PC-9 (cell line): ENCODE results near the gene IGLL5. TPM values are rescaled to one million over a fixed set of nuclear protein-coding genes. Genes with fewer than 3 reads are reported as not detected.

ENCODE experiments used
- BruUV-seq: library from RNA; stranded (reverse); fragments of 400-500 nt; replicated peaks from 2 replicates; lab custom pipeline; 2021; lab: Mats Ljungman, UMichigan
- CTCF ChIA-PET: fragments of 300-600 bp; sonication (Branson Sonifier 250); formaldehyde crosslinking; loops from one replicate; lab custom pipeline; 2022; ENCODE audit warnings: antibody characterized with exemption; lab: Charles Lee
- POLR2A ChIA-PET: fragments of 300-600 bp; sonication (Branson Sonifier 250); formaldehyde crosslinking; loops from one replicate; lab custom pipeline; 2022; ENCODE audit warnings: antibody characterized with exemption; ENCODE audit not compliant: unreplicated experiment; lab: Charles Lee
- DNase-seq, 2 experiments: peaks; one replicate each; pipeline versions ENCODE4 v3.0.0 to v3.0.0-alpha.2; 2015 to 2022; ENCODE audit warnings: mixed read lengths in 1 of 2
- H2AFZ ChIP-seq: fragments of 200-600 bp; sonication (generic); 2 replicates; pipeline ENCODE4 v1.8.1; 2017; ENCODE audit warnings: antibody characterized with exemption
- H3F3A ChIP-seq: fragments of 200-600 bp; sonication (generic); 2 replicates; pipeline ENCODE4 v1.8.1; 2017; ENCODE audit warnings: antibody characterized with exemption, mild to moderate bottlenecking, low read depth; ENCODE audit not compliant: insufficient read depth
- H3K27ac ChIP-seq: fragments of 200-600 bp; sonication (generic); 2 replicates; pipeline ENCODE4 v1.6.1; 2016; ENCODE audit warnings: mixed run types
- H3K27me3 ChIP-seq: fragments of 200-600 bp; sonication (generic); 2 replicates; pipeline ENCODE4 v1.6.1; 2016; ENCODE audit warnings: low read depth, mixed run types; ENCODE audit not compliant: insufficient read depth
- H3K36me3 ChIP-seq: fragments of 200-600 bp; sonication (generic); 2 replicates; pipeline ENCODE4 v1.6.1; 2016; ENCODE audit warnings: low read depth, mixed run types
- H3K4me1 ChIP-seq: fragments of 200-600 bp; sonication (generic); replicated peaks from 2 replicates; pipeline ENCODE4 v1.6.1; 2016; ENCODE audit warnings: mixed run types; ENCODE audit not compliant: insufficient read depth
- H3K4me2 ChIP-seq: fragments of 200-600 bp; sonication (generic); 2 replicates; pipeline ENCODE4 v1.6.1; 2017; ENCODE audit warnings: mixed run types
- H3K4me3 ChIP-seq: fragments of 200-600 bp; sonication (generic); 2 replicates; pipeline ENCODE4 v1.6.1; 2016; ENCODE audit warnings: mixed run types
- H3K79me2 ChIP-seq: fragments of 200-600 bp; sonication (generic); 2 replicates; pipeline ENCODE4 v1.6.1; 2017; ENCODE audit warnings: low read depth, mixed run types
- H3K9me2 ChIP-seq: fragments of 200-600 bp; sonication (generic); 2 replicates; pipeline ENCODE4 v1.8.1; 2017; ENCODE audit warnings: mild to moderate bottlenecking; ENCODE audit not compliant: insufficient read depth
- H3K9me3 ChIP-seq: fragments of 200-600 bp; sonication (generic); 2 replicates; pipeline ENCODE4 v1.8.1; 2016; ENCODE audit warnings: low read depth; ENCODE audit not compliant: insufficient read depth
- H4K20me1 ChIP-seq: fragments of 200-600 bp; sonication (generic); 2 replicates; pipeline ENCODE4 v1.8.1; 2017; ENCODE audit not compliant: insufficient read depth
- CTCF ChIP-seq: fragments of 200-600 bp; sonication (generic); conservative IDR thresholded peaks from 2 replicates; pipeline ENCODE4 v1.6.1; 2017; ENCODE audit warnings: mixed run types, antibody characterized with exemption, mild to moderate bottlenecking, moderate library complexity
- EZH2 ChIP-seq: fragments of 200-600 bp; sonication (generic); IDR thresholded peaks from 2 replicates; pipeline ENCODE4 v1.8.0; 2017; ENCODE audit warnings: antibody characterized with exemption, low read depth
- intact Hi-C: fragments of 100-400 bp; cut with micrococcal nuclease; formaldehyde crosslinking; loops from one replicate; pipeline ENCODE4 v1.10.0; 2022; ENCODE audit not compliant: unreplicated experiment
- total RNA-seq: library from RNA; stranded (reverse); gene quantifications from 2 replicates; pipeline ENCODE4 v1.2.3, GENCODE V29; 2021

IGLL5 gene
- total RNA-seq, 1 experiment from 2014 or later, result not detected

GRCh38 chr22:22878211-22878570 lies 9.4 kb upstream of the IGLL5 start:
- Histone ChIP-seq H3K4me2 (no peak overlapping the region), H3K27me3 (peaks cover 31% of the 10 kb centered on the region), H3K9me2 (no peaks in the 10 kb centered on the region), H3K4me3 (no peak overlapping the region), H3K36me3 (no peaks in the 10 kb centered on the region), H2AFZ (no peak overlapping the region), H4K20me1 (no peaks in the 10 kb centered on the region), H3K4me1 (no peaks in the 10 kb centered on the region), H3K9me3 (no peaks in the 10 kb centered on the region), H3F3A (no peaks in the 10 kb centered on the region), H3K27ac (no peak overlapping the region), H3K79me2 (no peaks in the 10 kb centered on the region)
- ChIA-PET POLR2A (no interaction called here), CTCF (no interaction called here)
- DNase-seq, result no peak
- BruUV-seq, result no TSS peak
- TF ChIP-seq CTCF (no peak), EZH2 (no peak)
- intact Hi-C loops, result no loop called here

- TF ChIP-seq EZH2 (no peak), CTCF (no peak)
- DNase-seq, result no peak
- POLR2A ChIA-PET, result no interaction called here
These were observed 8.6 kb upstream of the IGLL5 start for GRCh38 chr22:22878801-22879674.

GRCh38 chr22:22879675-22880155 lies 7.9 kb upstream of the IGLL5 start:
- no peak for DNase-seq
- Histone ChIP-seq H2AFZ (no peak overlapping the region), H3K36me3 (no peaks in the 10 kb centered on the region), H3K4me3 (no peak overlapping the region), H3K9me3 (no peaks in the 10 kb centered on the region), H3K4me1 (no peaks in the 10 kb centered on the region), H3F3A (no peaks in the 10 kb centered on the region), H3K27me3 (peaks cover 36% of the 10 kb centered on the region), H3K4me2 (no peak overlapping the region), H3K79me2 (no peaks in the 10 kb centered on the region), H3K9me2 (no peaks in the 10 kb centered on the region), H3K27ac (no peak overlapping the region), H4K20me1 (no peaks in the 10 kb centered on the region)
- intact Hi-C loops, result no loop called here
- TF ChIP-seq EZH2, result no peak
- POLR2A ChIA-PET, result no interaction called here
- BruUV-seq, result no TSS peak
- CTCF ChIA-PET, result no interaction called here

More at GRCh38 chr22:22878801-22879674, 8.6 kb upstream of the IGLL5 start:
- Histone ChIP-seq H3K4me2 (no peak overlapping the region), H2AFZ (no peak overlapping the region), H3K4me1 (no peaks in the 10 kb centered on the region), H3K36me3 (no peaks in the 10 kb centered on the region), H3K4me3 (no peak overlapping the region), H3K27me3 (peaks cover 31% of the 10 kb centered on the region), H3K79me2 (no peaks in the 10 kb centered on the region), H3K27ac (no peak overlapping the region), H3K9me2 (no peaks in the 10 kb centered on the region), H3K9me3 (no peaks in the 10 kb centered on the region), H4K20me1 (no peaks in the 10 kb centered on the region), H3F3A (no peaks in the 10 kb centered on the region)
- intact Hi-C loops, result no loop called here
- CTCF ChIA-PET, result no interaction called here
- no TSS peak for BruUV-seq
